Measurements from ENCODE around the gene RHNO1. TPM values are rescaled to one million over a fixed set of nuclear protein-coding genes. Genes with fewer than 3 reads are reported as not detected.

The RHNO1 gene
- total and polyA plus RNA-seq, 2 experiments from 2014 or later: 29.1 to 29.8 TPM

DNA sequence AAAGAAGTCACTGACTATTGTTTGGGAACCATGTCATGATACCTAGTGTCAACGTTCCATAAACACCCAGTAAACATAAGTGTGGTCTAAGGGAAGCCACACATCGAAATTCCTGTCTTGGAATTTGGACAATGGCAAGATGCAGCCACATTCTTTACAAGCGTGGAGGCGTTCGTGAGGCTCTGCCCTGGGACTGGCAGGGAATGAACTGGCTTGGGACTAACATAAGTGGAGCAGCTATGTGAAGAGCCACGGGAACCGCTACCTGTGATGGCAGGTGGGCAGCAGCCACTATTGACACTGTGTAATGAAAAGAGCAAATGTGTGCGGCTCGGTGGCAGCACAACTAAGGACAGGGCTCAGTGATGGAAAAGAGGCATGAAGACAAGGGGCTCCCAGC, 32.2 kb upstream of the RHNO1 start:
- no peak overlapping the region for H2AFZ ChIP-seq
- H3K4me2 ChIP-seq: no peak overlapping the region

GRCh38 chr12:2845280-2845679, 31.7 kb upstream of the RHNO1 start:
- H3K4me1 ChIP-seq (ENCODE audit: insufficient read depth): peaks cover 11% of the 10 kb centered on the region
- no peaks in the 10 kb centered on the region for H3K27me3 ChIP-seq
- no peaks in the 10 kb centered on the region for H3K9me2 ChIP-seq (replicated peaks; ENCODE audit: insufficient read depth)
- no peaks in the 10 kb centered on the region for H3K79me2 ChIP-seq
- WGBS (ENCODE audit: low lambda C conversion rate, missing lambda C conversion rate): 39% methylated on average over 6 of the region's 6 CpGs
- no peaks in the 10 kb centered on the region for H3K9me3 ChIP-seq (ENCODE audit: low read depth)
- H2AFZ ChIP-seq: no peak overlapping the region
- no peak overlapping the region for H3K27ac ChIP-seq
- no peak for DNase-seq (ENCODE audit: low spot score)
- no peaks in the 10 kb centered on the region for H3K36me3 ChIP-seq (replicated peaks; ENCODE audit: insufficient read depth, low read depth)
- H4K20me1 ChIP-seq (ENCODE audit: insufficient read depth, poor library complexity, severe bottlenecking): no peaks in the 10 kb centered on the region
- peak overlapping the region; percentile 53 for H3K4me2 ChIP-seq
- H3K4me3 ChIP-seq: no peak overlapping the region
- TF ChIP-seq EZH2phosphoT487 (IDR thresholded peaks at IDR 0.05; ENCODE audit: low read depth, severe bottlenecking, unreplicated experiment): no peak
- no peak for TF ChIP-seq EZH2 (IDR thresholded peaks at IDR 0.05; ENCODE audit: borderline replicate concordance)
- TF ChIP-seq CTCF (IDR thresholded peaks at IDR 0.05; ENCODE audit: poor library complexity): no peak

More for the DNA sequence above, 32.2 kb upstream of the RHNO1 start:
- no peak for TF ChIP-seq CTCF (IDR thresholded peaks at IDR 0.05; ENCODE audit: poor library complexity)
- TF ChIP-seq EZH2 (IDR thresholded peaks at IDR 0.05; ENCODE audit: borderline replicate concordance): no peak
- TF ChIP-seq EZH2phosphoT487 (IDR thresholded peaks at IDR 0.05; ENCODE audit: low read depth, severe bottlenecking, unreplicated experiment): no peak
- Histone ChIP-seq H4K20me1 (ENCODE audit: insufficient read depth, poor library complexity, severe bottlenecking) (no peaks in the 10 kb centered on the region), H3K27me3 (no peaks in the 10 kb centered on the region), H3K9me2 (replicated peaks; ENCODE audit: insufficient read depth) (no peaks in the 10 kb centered on the region), H3K9me3 (ENCODE audit: low read depth) (no peaks in the 10 kb centered on the region), H3K79me2 (no peaks in the 10 kb centered on the region), H3K4me1 (ENCODE audit: insufficient read depth) (peaks cover 11% of the 10 kb centered on the region), H3K27ac (no peak overlapping the region), H3K36me3 (replicated peaks; ENCODE audit: insufficient read depth, low read depth) (no peaks in the 10 kb centered on the region), H3K4me3 (no peak overlapping the region)
- DNase-seq (ENCODE audit: low spot score): no peak
- WGBS (ENCODE audit: low lambda C conversion rate, missing lambda C conversion rate): 83% methylated on average over 9 of the region's 9 CpGs

GRCh38 chr12:2851931-2852330, 25.1 kb upstream of the RHNO1 start:
- DNase-seq (ENCODE audit: low spot score): no peak
- Histone ChIP-seq H3K4me3 (no peak overlapping the region), H4K20me1 (ENCODE audit: insufficient read depth, poor library complexity, severe bottlenecking) (no peaks in the 10 kb centered on the region), H3K27ac (no peak overlapping the region), H3K4me2 (no peak overlapping the region), H3K9me3 (ENCODE audit: low read depth) (no peaks in the 10 kb centered on the region), H3K4me1 (ENCODE audit: insufficient read depth) (peaks cover 7% of the 10 kb centered on the region), H3K9me2 (replicated peaks; ENCODE audit: insufficient read depth) (no peaks in the 10 kb centered on the region), H3K27me3 (no peaks in the 10 kb centered on the region), H3K36me3 (replicated peaks; ENCODE audit: insufficient read depth, low read depth) (no peaks in the 10 kb centered on the region), H3K79me2 (no peaks in the 10 kb centered on the region), H2AFZ (no peak overlapping the region)
- 100% methylated on average over 3 of the region's 3 CpGs for WGBS (ENCODE audit: low lambda C conversion rate, missing lambda C conversion rate)
- TF ChIP-seq EZH2phosphoT487 (IDR thresholded peaks at IDR 0.05; ENCODE audit: low read depth, severe bottlenecking, unreplicated experiment) (no peak), CTCF (IDR thresholded peaks at IDR 0.05; ENCODE audit: poor library complexity) (no peak), EZH2 (IDR thresholded peaks at IDR 0.05; ENCODE audit: borderline replicate concordance) (no peak)

DNA sequence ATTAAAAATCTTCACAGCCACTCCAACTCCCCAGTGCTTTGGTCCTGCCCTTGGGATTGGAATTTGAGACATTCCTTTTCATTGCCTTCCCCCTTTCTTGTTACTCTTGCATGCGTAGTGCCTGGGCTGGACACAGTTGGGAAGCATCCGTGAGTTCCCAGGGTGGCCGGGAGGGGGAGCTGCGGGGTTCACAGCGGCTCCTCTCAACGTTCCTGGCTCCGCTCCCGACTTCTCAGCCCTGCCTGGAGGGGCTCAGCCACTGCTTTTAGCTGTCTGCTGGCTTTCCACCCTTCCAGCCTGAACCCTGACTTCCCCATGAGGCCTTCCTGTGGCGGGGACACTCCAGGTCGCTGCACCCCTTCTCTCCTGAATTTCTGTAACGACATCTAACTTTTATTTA, 23.4 kb upstream of the RHNO1 start:
- peak; percentile 89 for DNase-seq (ENCODE audit: low spot score)
- TF ChIP-seq EZH2 (IDR thresholded peaks at IDR 0.05; ENCODE audit: borderline replicate concordance) (no peak), CTCF (IDR thresholded peaks at IDR 0.05; ENCODE audit: poor library complexity) (peak; percentile 80)
- peaks cover 3% of the 10 kb centered on the region for H3K4me1 ChIP-seq (ENCODE audit: insufficient read depth)
- H3K4me3 ChIP-seq: no peak overlapping the region
- no peak overlapping the region for H2AFZ ChIP-seq
- no peaks in the 10 kb centered on the region for H3K36me3 ChIP-seq (replicated peaks; ENCODE audit: insufficient read depth, low read depth)
- no peak overlapping the region for H3K27ac ChIP-seq
- H3K9me2 ChIP-seq (replicated peaks; ENCODE audit: insufficient read depth): no peaks in the 10 kb centered on the region
- 18% methylated on average over 11 of the region's 11 CpGs for WGBS (ENCODE audit: low lambda C conversion rate, missing lambda C conversion rate)
- no peaks in the 10 kb centered on the region for H3K79me2 ChIP-seq
- no peak overlapping the region for H3K4me2 ChIP-seq
- no peaks in the 10 kb centered on the region for H4K20me1 ChIP-seq (ENCODE audit: insufficient read depth, poor library complexity, severe bottlenecking)
- H3K9me3 ChIP-seq (ENCODE audit: low read depth): no peaks in the 10 kb centered on the region
- no peaks in the 10 kb centered on the region for H3K27me3 ChIP-seq
